Gastrocnemius medialis (tissue), 4 donors: ENCODE results near the gene UNC119. TPM values are rescaled to one million over a fixed set of nuclear protein-coding genes. Genes with fewer than 3 reads are reported as not detected.

Experiments
- ATAC-seq, 2 donors: fragments of 150-250 bp; one replicate each; pipeline ENCODE4 v1.9.1; 2016
- DNase-seq, 2 donors: peaks; one replicate each; pipeline ENCODE4 v3.0.0-alpha.2; 2019
- H3K27ac ChIP-seq, 4 donors: fragments of 200-600 bp; sonication (generic); 1 replicate in 1 of 4; 2 replicates in 3 of 4; pipeline ENCODE4 v1.5.1; 2016 to 2018; ENCODE audit warnings: mild to moderate bottlenecking in 2 of 4, moderate library complexity in 1 of 4
- H3K27me3 ChIP-seq, 3 donors: fragments of 200-600 bp; sonication (generic) in 2 of 3; 1 replicate in 1 of 3; 2 replicates in 2 of 3; pipeline versions ENCODE4 v1.5.1 to v1.6.0; 2016 to 2019; ENCODE audit warnings: mild to moderate bottlenecking in 1 of 3, moderate library complexity in 1 of 3
- H3K36me3 ChIP-seq, 2 donors: fragments of 200-600 bp; sonication (generic) in 1 of 2; one replicate each; pipeline ENCODE4 v1.5.1; 2017 to 2018
- H3K4me1 ChIP-seq, 2 donors: fragments of 200-600 bp; sonication (generic) in 1 of 2; one replicate each; pipeline ENCODE4 v1.5.1; 2016 to 2017; ENCODE audit warnings: mild to moderate bottlenecking in 2 of 2
- H3K4me3 ChIP-seq, 4 donors: fragments of 200-600 bp; sonication (generic) in 3 of 4; 1 replicate in 1 of 4; 2 replicates in 3 of 4; pipeline ENCODE4 v1.5.1; 2016 to 2019; ENCODE audit warnings: mild to moderate bottlenecking in 2 of 4
- H3K9me3 ChIP-seq, 3 donors: fragments of 200-600 bp; sonication (generic) in 2 of 3; 1 replicate in 1 of 3; 2 replicates in 2 of 3; pipeline ENCODE4 v1.5.1; 2016 to 2019
- CTCF ChIP-seq, 5 experiments: fragments of 450-650 bp in 3 of 5; fragments of 200-600 bp in 2 of 5; sonication (generic) in 2 of 5; IDR thresholded peaks in 4 of 5; conservative IDR thresholded peaks in 1 of 5; 1 replicate in 4 of 5; 2 replicates in 1 of 5; pipeline ENCODE4 v1.5.1; 2016 to 2019; ENCODE audit warnings: antibody characterized with exemption in 5 of 5, mild to moderate bottlenecking in 3 of 5, moderate library complexity in 3 of 5
- POLR2A ChIP-seq, 2 donors: fragments of 450-650 bp; IDR thresholded peaks; one replicate each; pipeline ENCODE4 v1.6.1; 2017; ENCODE audit warnings: antibody characterized with exemption in 2 of 2, mild to moderate bottlenecking in 2 of 2, moderate library complexity in 2 of 2
- in situ Hi-C, 4 donors: fragments of 200-750 bp; cut with MboI; loops; one replicate each; pipeline versions ENCODE4 v1.15.0 to v1.8.0; 2017; ENCODE audit warnings: low sequenced_read_pairs in 4 of 4
- intact Hi-C: fragments of 100-400 bp; cut with DNase I; formaldehyde crosslinking; loops from one replicate; pipeline ENCODE4 v1.15.1; 2023; ENCODE audit warnings: low total_unique reads
- total RNA-seq, 4 donors: library from RNA; depleted of rRNA; stranded (reverse); fragments of >200 nt; gene quantifications; one replicate each; pipeline versions ENCODE4 v1.1.0 to v1.2.3, GENCODE V29; 2016

UNC119 gene
- total RNA-seq, 4 donors from 2014 or later: 3.1 to 10.2 (median 6.3) TPM

- no peaks in the 10 kb centered on the region for H3K9me3 ChIP-seq
- DNase-seq (no peak), ATAC-seq (no peak)
- peak overlapping the region; percentile 60 to 88 (median 77) for H3K4me3 ChIP-seq
- no peaks in the 10 kb centered on the region for H3K27me3 ChIP-seq
- in situ Hi-C loops (loop anchor here in 1 of 4 donors (25.0 kb wide), 1 partner anchor 111 kb away; the partner anchor contains the start of genes SDF2 and SUPT6H), intact Hi-C loops (loop anchor here (2.0 kb wide), 2 partner anchors 25 to 47 kb away; partner anchors contain the start of genes ALDOC and SPAG5)
- no peak for TF ChIP-seq POLR2A (IDR thresholded peaks at IDR 0.05)
- no peak for TF ChIP-seq CTCF (IDR thresholded peaks at IDR 0.05 in 4 of 5, conservative IDR thresholded peaks at IDR 0.05 in 1 of 5)
- H3K4me1 ChIP-seq: peaks cover 10 to 15% of the 10 kb centered on the region in 2 donors
- H3K36me3 ChIP-seq: peaks cover 0 to 43% of the 10 kb centered on the region in 2 donors
- peak overlapping the region in 1 of 4 donors; percentile 19 for H3K27ac ChIP-seq
These were observed 826 bp downstream of the UNC119 start for GRCh38 chr17:28551421-28552175.

GRCh38 chr17:28550858-28551257, 1.6 kb downstream of the UNC119 start:
- Histone ChIP-seq H3K4me3 (no peak overlapping the region), H3K9me3 (no peaks in the 10 kb centered on the region), H3K27me3 (no peaks in the 10 kb centered on the region), H3K27ac (no peak overlapping the region), H3K4me1 (peaks cover 10 to 15% of the 10 kb centered on the region in 2 donors), H3K36me3 (peaks cover 0 to 35% of the 10 kb centered on the region in 2 donors)
- TF ChIP-seq POLR2A (IDR thresholded peaks at IDR 0.05) (no peak), CTCF (IDR thresholded peaks at IDR 0.05 in 4 of 5, conservative IDR thresholded peaks at IDR 0.05 in 1 of 5) (no peak)
- no peak for ATAC-seq
- DNase-seq: no peak
- in situ Hi-C loops (loop anchor here in 1 of 4 donors (25.0 kb wide), 1 partner anchor 111 kb away; the partner anchor contains the start of genes SDF2 and SUPT6H), intact Hi-C loops (no loop called here)

GRCh38 chr17:28549236-28550132, 2.9 kb downstream of the UNC119 start:
- no peaks in the 10 kb centered on the region for H3K9me3 ChIP-seq
- no peak overlapping the region for H3K4me3 ChIP-seq
- intact Hi-C loops: no loop called here
- peaks cover 0 to 22% of the 10 kb centered on the region in 2 donors for H3K36me3 ChIP-seq
- TF ChIP-seq POLR2A (IDR thresholded peaks at IDR 0.05) (no peak), CTCF (IDR thresholded peaks at IDR 0.05 in 4 of 5, conservative IDR thresholded peaks at IDR 0.05 in 1 of 5) (no peak)
- peaks cover 10 to 15% of the 10 kb centered on the region in 2 donors for H3K4me1 ChIP-seq
- H3K27ac ChIP-seq: no peak overlapping the region
- ATAC-seq (no peak), DNase-seq (no peak)
- no peaks in the 10 kb centered on the region for H3K27me3 ChIP-seq
- in situ Hi-C loops: loop anchor here in 1 of 4 donors (25.0 kb wide), 1 partner anchor 113 kb away; the partner anchor contains the start of genes SDF2 and SUPT6H

GRCh38 chr17:28548417-28549130, 3.9 kb downstream of the UNC119 start:
- H3K36me3 ChIP-seq: peaks cover 0 to 12% of the 10 kb centered on the region in 2 donors
- DNase-seq (no peak), ATAC-seq (no peak)
- no peak for TF ChIP-seq POLR2A (IDR thresholded peaks at IDR 0.05)
- TF ChIP-seq CTCF (IDR thresholded peaks at IDR 0.05 in 4 of 5, conservative IDR thresholded peaks at IDR 0.05 in 1 of 5): peak in 1 of 5 experiments; percentile 1
- no peaks in the 10 kb centered on the region for H3K9me3 ChIP-seq
- no peak overlapping the region for H3K4me3 ChIP-seq
- peaks cover 10 to 15% of the 10 kb centered on the region in 2 donors for H3K4me1 ChIP-seq
- H3K27ac ChIP-seq: no peak overlapping the region
- intact Hi-C loops: no loop called here
- in situ Hi-C loops: no loop called here
- no peaks in the 10 kb centered on the region for H3K27me3 ChIP-seq
